ENCODE results near the gene FASTKD3.

The FASTKD3 gene

GRCh38 chr5:7878381-7878873 is 9.6 kb upstream of the FASTKD3 start:
- no peak for DNase-seq (ENCODE audit: low read depth)
- no peak overlapping the region for H3K4me3 ChIP-seq (ENCODE audit: low read length)
- TF ChIP-seq CTCF (conservative IDR thresholded peaks at IDR 0.05; ENCODE audit: low read depth, low read length): no peak

GRCh38 chr5:7877851-7878250 is 9.0 kb upstream of the FASTKD3 start:
- H3K4me3 ChIP-seq (ENCODE audit: low read length): no peak overlapping the region
- DNase-seq (ENCODE audit: low read depth): no peak
- no peak for TF ChIP-seq CTCF (conservative IDR thresholded peaks at IDR 0.05; ENCODE audit: low read depth, low read length)

GRCh38 chr5:7876867-7877266 is 8.0 kb upstream of the FASTKD3 start:
- H3K4me3 ChIP-seq (ENCODE audit: low read length): no peak overlapping the region
- DNase-seq (ENCODE audit: low read depth): no peak
- no peak for TF ChIP-seq CTCF (conservative IDR thresholded peaks at IDR 0.05; ENCODE audit: low read depth, low read length)

GRCh38 chr5:7875151-7875550 is 6.3 kb upstream of the FASTKD3 start:
- H3K4me3 ChIP-seq (ENCODE audit: low read length): no peak overlapping the region
- no peak for DNase-seq (ENCODE audit: low read depth)
- no peak for TF ChIP-seq CTCF (conservative IDR thresholded peaks at IDR 0.05; ENCODE audit: low read depth, low read length)

GRCh38 chr5:7874639-7875038 is 5.8 kb upstream of the FASTKD3 start:
- no peak for DNase-seq (ENCODE audit: low read depth)
- no peak for TF ChIP-seq CTCF (conservative IDR thresholded peaks at IDR 0.05; ENCODE audit: low read depth, low read length)
- no peak overlapping the region for H3K4me3 ChIP-seq (ENCODE audit: low read length)

- TF ChIP-seq CTCF (conservative IDR thresholded peaks at IDR 0.05; ENCODE audit: low read depth, low read length): no peak
- H3K4me3 ChIP-seq (ENCODE audit: low read length): no peak overlapping the region
- no peak for DNase-seq (ENCODE audit: low read depth)
Measured at GRCh38 chr5:7873216-7873615, 4.4 kb upstream of the FASTKD3 start.

GRCh38 chr5:7872517-7873130 is 3.8 kb upstream of the FASTKD3 start:
- DNase-seq (ENCODE audit: low read depth): no peak

More at GRCh38 chr5:7872517-7873130, 3.8 kb upstream of the FASTKD3 start:
- no peak for TF ChIP-seq CTCF (conservative IDR thresholded peaks at IDR 0.05; ENCODE audit: low read depth, low read length)
- no peak overlapping the region for H3K4me3 ChIP-seq (ENCODE audit: low read length)

Measured in retinal pigment epithelial cell (primary cell).